Activated CD4-positive, CD25-positive, alpha-beta regulatory T cell treated with anti-CD3 and anti-CD28 coated beads, Interleukin-2, amount 50 U/mL, for 72 hours (primary cell): Measurements from ENCODE around the gene APBA1.

ENCODE experiments used
- DNase-seq: peaks from one replicate; pipeline ENCODE4 v3.0.0; 2021

APBA1 gene

GRCh38 chr9:69392826-69393225, 279.3 kb downstream of the APBA1 start:
- DNase-seq = no peak

- no peak for DNase-seq
Observed at GRCh38 chr9:69391946-69392345, 280.2 kb downstream of the APBA1 start.

GRCh38 chr9:69391487-69391886, 280.7 kb downstream of the APBA1 start:
- no peak for DNase-seq

- no peak for DNase-seq
Observed at GRCh38 chr9:69389437-69389995, 282.7 kb downstream of the APBA1 start.

- no peak for DNase-seq
Observed at GRCh38 chr9:69388596-69388995, 283.6 kb downstream of the APBA1 start.

- DNase-seq = no peak
Observed at GRCh38 chr9:69386651-69387050, 285.5 kb downstream of the APBA1 start.

GRCh38 chr9:69385581-69386033, 286.6 kb downstream of the APBA1 start:
- DNase-seq = no peak

- no peak for DNase-seq
Observed at GRCh38 chr9:69382135-69382534, 290.0 kb downstream of the APBA1 start.

GRCh38 chr9:69380811-69381210, 291.4 kb downstream of the APBA1 start:
- DNase-seq = no peak

- no peak for DNase-seq
Observed at GRCh38 chr9:69380301-69380700, 291.9 kb downstream of the APBA1 start.

GRCh38 chr9:69379270-69379982, 292.7 kb downstream of the APBA1 start:
- no peak for DNase-seq

GRCh38 chr9:69377981-69378380, 294.2 kb downstream of the APBA1 start:
- DNase-seq = no peak
